ENCODE data around the gene SLC27A2. TPM values are rescaled to one million over a fixed set of nuclear protein-coding genes. Genes with fewer than 3 reads are reported as not detected.

The SLC27A2 gene
- total and polyA plus RNA-seq, 2 donors (not counting 1 experiment from before 2014, with no cell fraction given): 0.49 to 0.66 TPM

DNA sequence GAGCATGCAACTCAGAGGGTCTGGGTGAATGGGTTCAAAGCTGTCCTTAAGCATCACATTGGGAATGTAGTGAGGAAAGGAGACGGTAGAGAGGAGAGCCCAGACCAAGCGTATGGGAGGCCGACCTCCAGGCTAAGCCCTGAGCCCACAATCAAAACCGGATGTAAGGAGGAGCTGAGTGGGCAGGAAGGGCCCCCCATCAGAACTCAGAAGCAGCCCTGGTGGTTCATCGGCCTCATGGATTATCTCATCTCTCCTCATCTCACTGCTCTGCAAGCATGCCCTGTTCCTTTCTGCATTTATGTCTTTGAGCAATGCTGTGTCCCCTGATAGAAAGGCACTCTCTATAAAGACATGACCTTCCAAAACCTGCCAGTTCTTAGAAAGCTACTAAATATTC lies 77.3 kb downstream of the SLC27A2 start:
- Histone ChIP-seq H3K79me2 (ENCODE audit: control insufficient read depth, insufficient read depth, low read length) (no peaks in the 10 kb centered on the region), H3K4me2 (ENCODE audit: extremely low read depth, insufficient read depth, low read length) (no peak overlapping the region), H3K27ac (ENCODE audit: insufficient read depth, low read length) (no peak overlapping the region), H3K9me3 (ENCODE audit: control insufficient read depth, insufficient read depth, low read depth, low read length) (no peaks in the 10 kb centered on the region), H3K27me3 (ENCODE audit: control insufficient read depth, insufficient read depth, low read length) (peaks cover 7% of the 10 kb centered on the region), H3K9ac (ENCODE audit: insufficient read depth, low read length) (no peak overlapping the region), H3K4me3 (replicated peaks in 1 of 4; ENCODE audit: control extremely low read depth in 1 of 4, insufficient read depth in 1 of 4, low read depth in 3 of 4, low read length in 4 of 4) (no peak overlapping the region), H3K4me1 (ENCODE audit: control insufficient read depth, extremely low read depth, insufficient read depth, low read length) (peaks cover 2% of the 10 kb centered on the region), H4K20me1 (ENCODE audit: control insufficient read depth, extremely low read depth, insufficient read depth, low read length) (no peaks in the 10 kb centered on the region), H2AFZ (ENCODE audit: low read length) (no peak overlapping the region), H3K36me3 (ENCODE audit: control insufficient read depth, insufficient read depth, low read length) (no peaks in the 10 kb centered on the region)
- DNase-seq (ENCODE audit: low read depth in 2 of 2): no peak
- TF ChIP-seq EZH2 (IDR thresholded peaks at IDR 0.05; ENCODE audit: low read length, missing control alignments): no peak
- no peak for TF ChIP-seq CTCF (conservative IDR thresholded peaks at IDR 0.05 in 1 of 2, IDR thresholded peaks at IDR 0.05 in 1 of 2; ENCODE audit: low read depth in 1 of 2, low read length in 2 of 2)

GRCh38 chr15:50260969-50261496 lies 79.0 kb downstream of the SLC27A2 start:
- Histone ChIP-seq H3K27ac (ENCODE audit: insufficient read depth, low read length) (no peak overlapping the region), H3K79me2 (ENCODE audit: control insufficient read depth, insufficient read depth, low read length) (no peaks in the 10 kb centered on the region), H2AFZ (ENCODE audit: low read length) (no peak overlapping the region), H3K36me3 (ENCODE audit: control insufficient read depth, insufficient read depth, low read length) (no peaks in the 10 kb centered on the region), H3K27me3 (ENCODE audit: control insufficient read depth, insufficient read depth, low read length) (peaks cover 3% of the 10 kb centered on the region), H3K4me3 (replicated peaks in 1 of 4; ENCODE audit: control extremely low read depth in 1 of 4, insufficient read depth in 1 of 4, low read depth in 3 of 4, low read length in 4 of 4) (no peak overlapping the region), H3K4me1 (ENCODE audit: control insufficient read depth, extremely low read depth, insufficient read depth, low read length) (peaks cover 2% of the 10 kb centered on the region), H3K9ac (ENCODE audit: insufficient read depth, low read length) (no peak overlapping the region), H3K4me2 (ENCODE audit: extremely low read depth, insufficient read depth, low read length) (no peak overlapping the region), H3K9me3 (ENCODE audit: control insufficient read depth, insufficient read depth, low read depth, low read length) (no peaks in the 10 kb centered on the region), H4K20me1 (ENCODE audit: control insufficient read depth, extremely low read depth, insufficient read depth, low read length) (no peaks in the 10 kb centered on the region)
- DNase-seq (ENCODE audit: low read depth in 2 of 2): peak in 1 of 2 donors; percentile 20
- no peak for TF ChIP-seq CTCF (conservative IDR thresholded peaks at IDR 0.05 in 1 of 2, IDR thresholded peaks at IDR 0.05 in 1 of 2; ENCODE audit: low read depth in 1 of 2, low read length in 2 of 2)
- TF ChIP-seq EZH2 (IDR thresholded peaks at IDR 0.05; ENCODE audit: low read length, missing control alignments): no peak

DNA sequence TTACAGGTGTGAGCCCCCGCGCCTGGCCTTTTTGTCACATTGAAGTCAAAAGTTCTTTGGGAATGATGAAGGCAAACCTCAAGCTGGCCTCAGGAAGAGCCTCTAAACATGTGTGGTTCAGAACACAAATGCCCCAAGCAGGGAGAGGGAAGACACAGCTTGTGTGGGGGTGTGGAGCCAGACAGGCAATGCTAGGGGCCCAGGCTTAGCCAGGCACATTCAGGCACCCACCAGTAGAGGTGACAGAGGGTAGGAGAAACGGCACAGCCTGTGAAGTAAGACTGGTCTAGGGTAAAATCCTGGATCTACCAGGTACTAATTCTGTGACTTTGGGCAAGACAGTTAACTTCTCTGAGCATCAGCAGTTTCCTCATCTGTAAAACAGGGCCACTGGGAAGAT lies 80.0 kb downstream of the SLC27A2 start:
- TF ChIP-seq EZH2 (IDR thresholded peaks at IDR 0.05; ENCODE audit: low read length, missing control alignments): no peak
- TF ChIP-seq CTCF (conservative IDR thresholded peaks at IDR 0.05 in 1 of 2, IDR thresholded peaks at IDR 0.05 in 1 of 2; ENCODE audit: low read depth in 1 of 2, low read length in 2 of 2): no peak
- Histone ChIP-seq H2AFZ (ENCODE audit: low read length) (no peak overlapping the region), H3K27ac (ENCODE audit: insufficient read depth, low read length) (no peak overlapping the region), H4K20me1 (ENCODE audit: control insufficient read depth, extremely low read depth, insufficient read depth, low read length) (no peaks in the 10 kb centered on the region), H3K4me2 (ENCODE audit: extremely low read depth, insufficient read depth, low read length) (no peak overlapping the region), H3K79me2 (ENCODE audit: control insufficient read depth, insufficient read depth, low read length) (no peaks in the 10 kb centered on the region), H3K27me3 (ENCODE audit: control insufficient read depth, insufficient read depth, low read length) (peaks cover 3% of the 10 kb centered on the region), H3K9me3 (ENCODE audit: control insufficient read depth, insufficient read depth, low read depth, low read length) (no peaks in the 10 kb centered on the region), H3K9ac (ENCODE audit: insufficient read depth, low read length) (no peak overlapping the region), H3K4me1 (ENCODE audit: control insufficient read depth, extremely low read depth, insufficient read depth, low read length) (peaks cover under 1% of the 10 kb centered on the region), H3K36me3 (ENCODE audit: control insufficient read depth, insufficient read depth, low read length) (no peaks in the 10 kb centered on the region), H3K4me3 (replicated peaks in 1 of 4; ENCODE audit: control extremely low read depth in 1 of 4, insufficient read depth in 1 of 4, low read depth in 3 of 4, low read length in 4 of 4) (no peak overlapping the region)
- DNase-seq (ENCODE audit: low read depth in 2 of 2): no peak
